Frontal cortex (tissue), 4 donors: ENCODE data around the gene MS4A4E. TPM values are rescaled to one million over a fixed set of nuclear protein-coding genes. Genes with fewer than 3 reads are reported as not detected.
"Not testable (repeated sequence)": the region's sequence is repeated elsewhere in the genome, so short reads cannot be mapped to it uniquely, and the experiment has no call there.

Experiments
- DNase-seq, 2 donors: peaks; one replicate each; pipeline ENCODE4 v3.0.0; 2012; ENCODE audit warnings: low spot score in 2 of 2
- FAIRE-seq: peaks from 2 replicates; lab custom pipeline; 2012; peaks lifted over from hg19 to GRCh38; lab: Jason Lieb, UNC
- total RNA-seq: library from RNA; depleted of rRNA; stranded (reverse); fragments of >200 nt; gene quantifications from one replicate; pipeline ENCODE4 v1.2.3, GENCODE V29; 2014
- donor health status: control.
- donor health status: control.
- donor health status: control.

The MS4A4E gene
- total RNA-seq, 1 donor from 2014 or later, result not detected

- no peak for FAIRE-seq
- DNase-seq, result no peak
Observed at GRCh38 chr11:60230681-60231080, 12.3 kb downstream of the MS4A4E start.

GRCh38 chr11:60222141-60222540 lies 20.8 kb downstream of the MS4A4E start:
- FAIRE-seq (no peak), DNase-seq (no peak)

- DNase-seq (no peak), FAIRE-seq (no peak)
Observed at GRCh38 chr11:60221692-60222091, 21.2 kb downstream of the MS4A4E start.

GRCh38 chr11:60221181-60221580 lies 21.8 kb downstream of the MS4A4E start:
- FAIRE-seq, result no peak

GRCh38 chr11:60214386-60214785 lies 28.6 kb downstream of the MS4A4E start:
- FAIRE-seq (no peak), DNase-seq (no peak)

More at GRCh38 chr11:60221181-60221580, 21.8 kb downstream of the MS4A4E start:
- no peak for DNase-seq

- FAIRE-seq, result no peak
- DNase-seq, result no peak
Observed at GRCh38 chr11:60211206-60211605, 31.7 kb downstream of the MS4A4E start.

GRCh38 chr11:60209977-60210376 lies 33.0 kb downstream of the MS4A4E start:
- DNase-seq (no peak), FAIRE-seq (no peak)

GRCh38 chr11:60208951-60209350 lies 34.0 kb downstream of the MS4A4E start:
- FAIRE-seq (no peak), DNase-seq (no peak)

GRCh38 chr11:60208146-60208895 lies 34.6 kb downstream of the MS4A4E start:
- DNase-seq (no peak), FAIRE-seq (no peak)

- DNase-seq (no peak), FAIRE-seq (no peak)
Observed at GRCh38 chr11:60206616-60207015, 36.3 kb downstream of the MS4A4E start.

- FAIRE-seq, result no peak
- DNase-seq, result no peak
Observed at GRCh38 chr11:60204922-60205321, 38.0 kb downstream of the MS4A4E start.

GRCh38 chr11:60201334-60201733 lies 41.6 kb downstream of the MS4A4E start:
- not testable (repeated sequence) for DNase-seq, FAIRE-seq

- FAIRE-seq, result no peak
- no peak for DNase-seq
Observed at GRCh38 chr11:60197442-60197841, 45.5 kb downstream of the MS4A4E start.

GRCh38 chr11:60195923-60196368 lies 47.0 kb downstream of the MS4A4E start:
- no peak for FAIRE-seq

GRCh38 chr11:60194511-60194910 lies 48.4 kb downstream of the MS4A4E start:
- FAIRE-seq (no peak), DNase-seq (no peak)

More at GRCh38 chr11:60195923-60196368, 47.0 kb downstream of the MS4A4E start:
- no peak for DNase-seq

- DNase-seq (no peak), FAIRE-seq (no peak)
Observed at GRCh38 chr11:60193687-60194433, 49.1 kb downstream of the MS4A4E start.

GRCh38 chr11:60192564-60192963 lies 50.4 kb downstream of the MS4A4E start:
- FAIRE-seq, result not testable (repeated sequence)

GRCh38 chr11:60188481-60188880 lies 54.5 kb downstream of the MS4A4E start:
- not testable (repeated sequence) for FAIRE-seq

More at GRCh38 chr11:60192564-60192963, 50.4 kb downstream of the MS4A4E start:
- not testable (repeated sequence) for DNase-seq

GRCh38 chr11:60186128-60186527 lies 56.8 kb downstream of the MS4A4E start:
- not testable (repeated sequence) for DNase-seq, FAIRE-seq

More at GRCh38 chr11:60188481-60188880, 54.5 kb downstream of the MS4A4E start:
- not testable (repeated sequence) for DNase-seq

GRCh38 chr11:60185512-60185827 lies 57.5 kb downstream of the MS4A4E start:
- not testable (repeated sequence) for FAIRE-seq, DNase-seq
